Inflammatory macrophage treated with lipopolysaccharide for 4 hours (primary cell): ENCODE measurements around the gene SHROOM1.
A peak's percentile ranks its signal among the peaks of the same experiment; 100 is the strongest.
"Not testable (repeated sequence)": the region's sequence is repeated elsewhere in the genome, so short reads cannot be mapped to it uniquely, and the experiment has no call there.

Source experiments
- DNase-seq: peaks from one replicate; pipeline ENCODE4 v3.0.0-alpha.2; 2020

SHROOM1 gene

GRCh38 chr5:132805872-132806271 is 24.6 kb downstream of the SHROOM1 start:
- not testable (repeated sequence) for DNase-seq

GRCh38 chr5:132804219-132804618 is 26.2 kb downstream of the SHROOM1 start:
- DNase-seq: not testable (repeated sequence)

DNA sequence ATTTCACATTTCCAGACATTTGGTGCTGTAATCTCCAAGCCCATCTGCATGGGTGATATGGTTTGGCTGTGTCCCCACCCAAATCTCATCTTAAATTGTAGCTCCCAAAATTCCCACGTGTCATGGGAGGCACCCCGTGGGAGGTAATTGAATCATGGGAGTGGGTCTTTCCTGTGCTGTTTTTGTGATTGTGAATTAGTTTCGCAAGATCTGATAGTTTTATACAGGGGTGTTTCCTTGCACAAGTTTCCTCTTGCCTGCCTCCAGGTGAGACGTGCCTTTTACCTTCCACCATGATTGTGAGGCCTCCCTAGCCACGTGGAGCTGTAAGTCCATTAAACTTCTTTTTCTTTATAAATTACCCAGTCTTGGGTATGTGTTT is 27.8 kb downstream of the SHROOM1 start:
- DNase-seq: not testable (repeated sequence)

- no peak for DNase-seq
These were observed 28.3 kb downstream of the SHROOM1 start for GRCh38 chr5:132802044-132802684.

DNA sequence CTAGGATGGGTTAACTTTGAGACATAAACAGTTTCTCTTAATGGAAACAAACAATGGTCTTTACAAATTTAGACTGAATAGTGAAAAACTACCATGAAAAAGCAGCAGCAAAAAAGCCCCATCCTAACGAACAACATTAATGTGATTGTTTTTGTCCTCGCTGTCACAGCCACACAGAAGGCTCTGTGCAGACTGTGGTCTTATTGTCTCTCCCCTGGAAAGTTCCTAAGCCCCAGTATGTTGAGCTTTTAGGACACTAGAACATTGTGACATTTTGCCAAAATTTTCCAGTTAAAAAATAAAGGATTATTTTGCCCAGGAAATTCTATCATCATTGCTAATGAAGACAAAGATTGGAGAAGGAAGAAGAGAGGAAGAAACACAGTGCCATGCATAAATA is 29.9 kb downstream of the SHROOM1 start:
- DNase-seq: no peak

GRCh38 chr5:132799392-132799791 is 31.1 kb downstream of the SHROOM1 start:
- no peak for DNase-seq

GRCh38 chr5:132797651-132798050 is 32.8 kb downstream of the SHROOM1 start:
- DNase-seq: no peak

DNA sequence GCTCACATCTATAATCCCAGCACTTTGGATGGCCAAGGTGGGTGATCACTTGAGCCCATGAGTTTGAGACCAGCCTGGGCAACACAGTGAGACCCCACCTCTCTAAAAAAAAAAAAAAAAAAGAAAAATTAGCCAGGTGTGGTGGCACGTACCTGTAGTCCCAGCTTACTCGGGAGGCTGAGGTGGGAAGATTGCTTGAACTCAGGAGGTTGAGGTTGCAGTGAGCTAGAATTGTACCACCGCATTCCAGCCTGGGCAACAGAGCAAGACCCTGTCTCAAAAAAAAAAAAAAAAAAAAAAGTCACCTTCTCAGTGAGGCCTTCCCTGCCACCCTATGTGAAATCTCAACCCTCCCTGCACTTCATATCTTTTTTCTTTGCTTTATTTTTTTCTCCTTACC is 39.4 kb downstream of the SHROOM1 start:
- DNase-seq: no peak

DNA sequence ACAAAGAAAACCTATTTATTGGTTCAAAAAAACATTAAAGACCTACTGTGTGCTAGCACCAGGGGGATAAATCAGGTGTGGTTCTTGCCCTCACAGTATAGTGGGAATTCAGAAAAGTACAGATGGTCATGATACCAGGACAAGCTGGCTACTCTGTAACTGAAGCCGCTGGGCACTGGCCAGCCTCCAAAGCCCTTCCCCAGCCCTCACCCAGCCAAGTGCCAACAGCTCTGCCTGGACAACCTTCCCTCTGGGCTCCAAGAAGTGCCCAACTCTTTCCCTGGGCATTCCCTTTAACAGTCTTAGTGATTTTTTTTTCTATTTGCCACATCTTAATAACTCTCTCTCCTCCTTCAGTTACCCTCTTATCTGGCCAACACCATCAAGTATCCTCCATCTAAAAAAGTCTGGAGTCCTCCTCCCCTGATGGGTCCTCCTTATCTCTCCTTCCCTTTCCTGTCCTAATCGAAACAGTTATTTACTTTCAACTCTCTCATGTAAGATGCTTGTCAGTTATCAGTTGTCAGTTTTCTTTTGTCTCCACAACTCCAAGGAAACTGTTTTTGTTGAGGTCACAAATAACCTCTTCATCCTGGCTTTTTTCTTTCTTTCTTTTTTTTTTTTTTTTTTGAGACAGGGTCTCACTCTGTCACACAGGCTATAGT is 40.1 kb downstream of the SHROOM1 start:
- no peak for DNase-seq

DNA sequence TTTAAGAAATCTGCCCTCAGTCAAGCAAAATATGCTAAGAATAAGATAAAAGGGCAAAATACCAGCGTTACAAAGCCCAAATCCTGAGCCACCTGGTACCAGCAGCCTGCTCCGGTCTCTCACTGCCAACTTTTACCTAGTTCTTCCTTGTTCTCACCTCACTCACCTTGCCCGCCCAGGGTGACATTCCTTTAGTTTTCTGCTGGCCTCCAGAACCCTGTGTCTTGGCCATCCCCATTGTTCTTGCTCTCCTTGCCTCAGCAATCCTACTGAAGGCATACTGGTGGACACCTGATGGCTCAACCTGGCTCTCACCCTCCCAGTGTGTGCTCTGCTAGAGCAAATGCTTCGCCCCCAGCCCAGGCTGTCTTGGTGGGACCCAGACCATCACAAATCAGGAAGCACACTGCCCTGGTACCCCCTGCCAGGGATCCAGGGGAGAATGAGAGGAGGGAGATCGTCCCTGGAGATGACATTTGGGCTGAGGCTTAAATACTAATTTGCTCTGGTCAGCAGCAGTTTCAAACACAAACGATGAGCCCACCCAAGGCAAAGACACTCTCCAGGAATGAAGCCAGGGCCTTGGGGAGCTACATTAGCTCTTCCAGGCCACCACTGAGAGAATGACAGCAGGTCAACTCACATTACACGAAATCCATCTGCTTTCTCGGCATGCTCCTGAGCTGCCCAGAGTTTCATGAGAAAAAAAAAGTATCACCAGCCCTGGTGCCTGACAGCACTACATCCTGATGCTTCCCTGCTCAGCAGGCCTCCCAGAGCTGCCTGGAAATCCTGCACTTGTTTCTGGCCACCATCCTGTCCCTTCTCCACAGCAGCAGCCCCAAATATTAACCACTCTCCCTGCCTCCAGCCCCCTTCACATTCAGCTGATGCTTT is 41.2 kb downstream of the SHROOM1 start:
- no peak for DNase-seq

DNA sequence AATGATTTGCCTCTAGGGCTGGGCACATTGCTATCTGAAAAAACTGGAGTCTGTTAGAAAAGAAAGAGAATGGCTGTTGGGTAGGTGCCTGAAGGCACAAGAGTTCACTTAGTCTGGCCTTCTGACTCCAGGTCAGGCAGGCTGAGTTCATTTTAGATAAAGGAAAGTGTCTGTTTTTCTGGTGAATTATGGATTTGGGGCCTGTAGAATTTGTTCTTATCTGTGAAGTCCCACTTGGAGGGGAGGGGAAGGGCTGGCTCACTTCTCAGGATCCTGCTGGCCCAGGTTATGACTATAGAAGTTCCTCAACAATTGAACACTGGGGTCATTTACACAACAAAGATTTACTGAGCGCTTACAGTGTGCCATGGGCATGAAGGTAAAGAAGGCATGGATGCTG is 41.9 kb downstream of the SHROOM1 start:
- no peak for DNase-seq

DNA sequence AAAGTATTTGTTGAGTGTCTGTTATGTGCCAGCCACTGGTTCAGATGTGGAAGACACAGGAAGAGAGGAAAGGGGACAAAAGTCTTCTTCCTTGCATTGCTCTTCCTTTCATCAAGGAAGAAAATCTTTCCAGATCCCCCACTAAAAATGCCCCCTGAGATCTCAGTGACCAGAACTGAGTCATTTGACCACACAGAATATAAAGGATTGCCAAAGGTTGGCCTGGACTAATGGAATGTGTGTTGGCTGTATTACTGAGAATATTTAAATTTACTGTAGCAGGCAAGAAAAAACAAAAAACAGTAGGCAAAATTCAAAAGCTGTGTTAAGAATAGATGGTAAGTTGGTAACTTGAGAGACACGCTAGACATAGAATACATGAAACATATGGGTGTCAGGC is 43.4 kb downstream of the SHROOM1 start:
- no peak for DNase-seq

DNA sequence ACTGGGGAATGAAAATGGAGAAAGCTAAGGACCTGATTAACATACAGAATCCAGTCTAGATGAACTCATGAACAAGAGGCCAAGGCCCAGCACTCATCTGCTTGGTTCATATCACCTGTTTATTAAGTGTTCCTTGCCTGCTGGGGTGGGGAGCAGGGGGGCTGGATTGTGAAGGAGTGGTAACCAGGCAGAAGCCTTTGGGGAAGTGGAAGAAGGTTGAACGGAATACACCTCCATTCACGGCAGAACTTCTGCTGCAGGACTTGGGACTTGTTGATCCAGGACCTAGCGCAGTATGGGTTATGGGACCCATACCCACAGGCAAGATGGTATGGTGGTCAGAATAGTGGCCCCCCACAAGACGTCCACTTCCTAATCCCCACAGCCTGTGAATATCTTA is 44.6 kb downstream of the SHROOM1 start:
- no peak for DNase-seq

GRCh38 chr5:132785365-132785764 is 45.1 kb downstream of the SHROOM1 start:
- no peak for DNase-seq

DNA sequence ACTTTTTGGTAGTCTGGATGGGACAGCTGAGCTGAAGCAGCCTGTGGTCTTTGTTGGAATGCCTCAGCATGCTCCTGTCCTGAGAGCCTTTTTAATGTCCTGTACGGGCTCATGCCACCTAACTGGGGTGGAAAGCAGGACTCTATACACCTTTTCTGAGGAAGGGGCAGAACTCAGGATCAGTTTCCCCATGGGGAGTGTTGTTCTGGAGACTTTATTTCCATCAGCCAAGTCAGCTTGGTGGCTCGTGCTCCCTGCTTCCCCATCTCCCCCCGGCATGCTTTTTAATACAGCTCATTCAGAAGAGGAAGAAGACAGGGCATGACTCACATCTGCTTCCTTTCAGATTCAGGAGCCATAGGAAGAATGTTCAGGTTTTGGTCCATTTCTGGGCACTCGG is 48.3 kb downstream of the SHROOM1 start:
- DNase-seq: peak; percentile 70

GRCh38 chr5:132781029-132781428 is 49.4 kb downstream of the SHROOM1 start:
- DNase-seq: no peak

- DNase-seq: no peak
These were observed 49.9 kb downstream of the SHROOM1 start for GRCh38 chr5:132780577-132780976.

GRCh38 chr5:132779961-132780360 is 50.5 kb downstream of the SHROOM1 start:
- DNase-seq: no peak

- DNase-seq: no peak
These were observed 51.6 kb downstream of the SHROOM1 start for GRCh38 chr5:132778856-132779255.

GRCh38 chr5:132778129-132778528 is 52.3 kb downstream of the SHROOM1 start:
- no peak for DNase-seq

DNA sequence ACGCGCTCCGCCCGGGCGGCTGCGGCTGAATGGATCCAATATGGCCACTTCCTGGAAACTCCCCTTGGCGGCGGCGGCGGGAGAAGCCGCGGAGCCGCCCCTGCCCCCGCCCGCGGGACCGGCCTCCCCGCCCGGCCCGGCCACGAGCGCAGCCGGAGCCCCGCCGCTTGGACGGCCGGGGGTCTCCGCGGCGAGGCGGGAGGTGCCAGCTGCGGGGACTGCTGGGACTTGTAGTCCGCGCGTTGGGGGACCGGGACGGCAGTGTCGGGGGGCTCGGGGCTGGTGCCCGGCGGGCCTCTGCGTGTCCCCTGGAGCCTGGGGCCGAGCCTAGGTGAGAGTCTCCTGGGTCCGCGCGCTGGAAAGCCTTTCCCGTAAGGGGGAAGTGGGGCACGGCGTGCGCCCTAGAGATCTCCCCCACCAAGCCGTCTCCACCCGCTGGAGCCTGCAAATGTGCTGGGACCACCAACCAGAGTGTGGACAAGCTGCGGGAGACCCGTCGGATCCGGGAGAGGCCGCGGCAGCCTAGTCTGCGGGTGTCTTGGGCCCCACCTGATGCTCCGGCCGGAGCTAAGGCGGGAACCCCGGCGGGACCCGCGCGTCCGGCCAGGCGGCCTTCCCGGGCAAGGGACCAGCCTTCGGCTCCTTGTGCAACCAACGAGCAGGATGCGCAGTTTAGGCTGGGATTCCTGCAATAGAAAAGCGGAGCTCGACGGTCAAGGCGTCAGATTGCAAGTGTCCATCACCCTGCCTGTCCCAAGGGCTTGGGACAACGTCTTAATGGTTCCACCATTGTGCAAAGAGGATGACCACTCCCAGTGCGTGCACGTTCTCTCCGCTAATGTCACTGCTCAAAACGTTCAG is 53.0 kb downstream of the SHROOM1 start, which contains the start of gene SEPTIN8:
Gene SEPTIN8, minus strand, starts transcription at position 31 of the 861 bp plus-strand sequence. CDS start 102 bp downstream, outside the sequence.
- DNase-seq: peak; percentile 44

DNA sequence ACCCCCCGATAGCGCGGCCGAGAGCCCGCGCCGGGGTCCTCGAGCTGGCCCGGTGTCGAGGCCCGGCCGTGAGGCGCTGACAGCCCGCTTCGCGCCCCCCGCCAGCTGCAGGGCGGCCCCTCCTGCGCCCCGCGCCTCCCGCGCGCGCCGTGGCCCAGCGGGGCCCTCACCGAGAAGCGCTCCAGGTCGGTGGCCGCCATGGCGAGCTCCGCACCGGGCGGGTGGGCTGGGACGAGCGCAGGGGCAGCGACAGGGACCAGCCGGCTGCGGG is 53.6 kb downstream of the SHROOM1 start:
- DNase-seq: no peak
